Activated T-helper 1 cell treated with Interleukin-2 at 50 U/mL for 16 hours (primary cell): ENCODE data around the gene CNPY2.
"Not testable (repeated sequence)": the region's sequence is repeated elsewhere in the genome, so short reads cannot be mapped to it uniquely, and the experiment has no call there.

Experiments used
- DNase-seq: peaks from one replicate; pipeline ENCODE4 v3.0.0-alpha.2; 2020; ENCODE audit warnings: low read depth

The CNPY2 gene

GRCh38 chr12:56298828-56299227 lies 17.0 kb downstream of the CNPY2 start:
- DNase-seq, result no peak

DNA sequence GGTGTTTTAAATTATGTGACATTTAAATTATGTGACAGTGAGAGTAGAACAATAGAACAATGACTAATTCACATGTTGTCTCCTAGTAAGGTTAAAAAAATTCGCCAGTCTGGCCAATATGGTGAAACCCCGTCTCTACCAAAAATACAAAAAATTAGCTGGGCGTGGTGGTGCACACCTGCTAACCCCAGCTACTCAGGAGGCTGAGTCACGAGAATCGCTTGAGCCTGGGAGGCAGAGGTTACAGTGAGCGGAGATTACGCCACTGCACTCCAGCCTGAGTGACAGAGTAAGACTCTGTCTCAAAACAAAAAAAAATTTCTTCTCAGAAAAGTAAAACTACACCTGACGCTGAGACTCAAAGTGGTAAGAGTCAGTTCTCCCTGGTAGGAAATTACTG lies 18.4 kb downstream of the CNPY2 start:
- DNase-seq, result no peak

DNA sequence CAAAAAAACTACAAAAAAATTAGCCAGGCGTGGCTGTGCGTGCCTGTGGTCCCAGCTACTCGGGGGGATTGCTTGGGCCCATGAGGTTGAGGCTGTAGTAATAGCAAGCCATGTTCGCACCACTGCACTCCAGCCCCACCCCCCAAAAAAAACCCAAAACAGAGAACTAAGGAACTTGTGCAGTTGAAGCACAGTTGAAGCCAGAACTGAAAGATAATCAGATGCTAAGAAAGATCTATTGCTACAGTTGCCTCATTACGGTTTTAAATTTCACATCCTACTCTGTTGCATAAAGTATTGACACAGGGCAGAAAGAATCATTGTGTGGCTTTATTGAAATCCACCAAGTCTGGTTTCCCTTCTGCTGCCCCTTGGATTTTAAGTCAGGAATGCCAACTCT lies 19.5 kb downstream of the CNPY2 start:
- DNase-seq, result no peak

GRCh38 chr12:56293795-56294194 lies 22.0 kb downstream of the CNPY2 start:
- DNase-seq, result no peak

DNA sequence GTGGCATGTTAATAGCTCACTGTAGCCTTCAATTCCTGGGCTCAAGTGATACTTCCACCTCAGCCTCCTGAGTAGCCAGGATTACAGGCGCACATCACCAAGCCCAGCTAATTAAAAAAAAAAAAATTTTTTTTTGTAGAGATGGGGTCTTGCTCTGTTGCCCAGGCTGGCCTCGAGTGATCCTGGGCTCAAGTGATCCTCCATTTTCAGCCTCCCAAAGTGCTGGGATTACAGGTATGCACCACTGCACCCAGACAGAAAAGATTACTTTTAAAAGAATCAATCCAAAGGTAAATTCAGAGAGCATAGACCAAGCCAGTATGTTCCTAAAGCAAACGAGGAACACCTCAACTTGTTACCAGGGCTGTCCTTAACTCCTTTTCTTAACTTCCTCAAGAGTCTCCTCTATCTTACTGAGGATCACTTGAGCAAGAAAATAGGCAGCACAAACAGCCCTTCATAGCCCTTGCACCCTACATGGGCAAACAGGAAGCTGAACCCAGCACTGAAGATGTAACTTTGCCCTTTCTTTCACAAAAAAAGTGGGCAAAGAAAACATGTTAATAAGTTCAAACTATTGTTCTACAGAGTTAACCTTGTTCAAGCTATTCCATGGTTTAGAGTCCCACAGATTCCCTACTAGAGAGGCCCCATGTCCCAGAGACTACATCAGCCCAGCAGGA lies 26.9 kb downstream of the CNPY2 start:
- no peak for DNase-seq

GRCh38 chr12:56286044-56286830 lies 29.6 kb downstream of the CNPY2 start:
- DNase-seq, result no peak

DNA sequence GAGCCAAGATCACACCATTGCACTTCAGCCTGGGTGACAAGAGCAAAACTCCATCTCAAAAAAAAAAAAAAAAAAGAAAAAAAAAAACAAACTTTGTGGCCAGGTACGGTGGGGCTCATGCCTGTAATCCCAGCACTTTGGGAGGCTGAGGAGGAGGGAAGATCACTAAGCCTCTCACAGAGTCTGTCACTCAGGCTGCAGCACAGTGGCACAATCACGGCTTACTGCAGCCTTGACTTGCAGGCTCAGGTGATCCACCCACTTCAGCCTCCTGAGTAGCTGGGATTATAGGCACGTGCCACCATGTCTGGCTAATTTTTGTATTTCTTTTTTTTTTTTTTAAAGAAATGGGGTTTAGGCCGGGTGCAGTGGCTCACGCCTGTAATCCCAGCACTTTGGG lies 31.5 kb downstream of the CNPY2 start:
- not testable (repeated sequence) for DNase-seq

DNA sequence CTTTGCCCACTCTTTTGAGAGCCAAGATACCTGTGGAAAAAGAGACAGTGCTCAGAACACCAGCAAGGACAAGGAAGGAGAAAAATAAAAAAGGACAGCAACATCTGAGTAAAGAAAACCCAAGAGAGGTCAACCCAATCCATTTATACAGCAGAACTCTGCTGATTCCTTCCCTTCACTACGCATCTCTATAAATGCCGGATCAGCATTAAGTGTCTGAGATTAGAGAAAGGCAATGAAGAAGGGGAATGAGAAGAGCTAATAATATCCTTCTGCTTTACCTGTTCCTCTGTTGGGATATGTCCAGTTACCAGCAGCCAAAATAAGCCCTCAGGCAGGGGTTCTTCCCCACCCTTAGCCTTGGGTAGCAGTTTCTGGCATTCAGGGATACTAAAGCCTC lies 33.2 kb downstream of the CNPY2 start:
- no peak for DNase-seq

DNA sequence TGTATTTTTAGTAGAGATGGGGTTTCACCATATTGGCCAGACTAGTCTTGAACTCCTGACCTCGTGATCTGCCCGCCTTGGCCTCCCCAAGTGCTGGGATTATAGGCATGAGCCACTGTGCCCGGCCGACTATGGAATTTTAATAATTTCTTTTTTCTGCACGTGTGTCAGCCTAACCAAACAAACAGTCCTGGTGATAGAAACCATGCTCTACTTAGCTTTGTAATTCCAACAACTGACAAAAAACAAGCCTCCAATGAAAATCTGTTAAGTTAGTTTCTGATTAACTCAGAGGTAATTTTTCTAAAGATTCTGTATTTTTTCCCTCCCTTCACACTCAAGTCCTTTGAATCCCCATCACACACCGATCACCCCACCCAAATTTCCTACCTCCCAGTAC lies 33.8 kb downstream of the CNPY2 start:
- no peak for DNase-seq

- DNase-seq, result no peak
These were observed 34.9 kb downstream of the CNPY2 start for GRCh38 chr12:56280849-56281248.

DNA sequence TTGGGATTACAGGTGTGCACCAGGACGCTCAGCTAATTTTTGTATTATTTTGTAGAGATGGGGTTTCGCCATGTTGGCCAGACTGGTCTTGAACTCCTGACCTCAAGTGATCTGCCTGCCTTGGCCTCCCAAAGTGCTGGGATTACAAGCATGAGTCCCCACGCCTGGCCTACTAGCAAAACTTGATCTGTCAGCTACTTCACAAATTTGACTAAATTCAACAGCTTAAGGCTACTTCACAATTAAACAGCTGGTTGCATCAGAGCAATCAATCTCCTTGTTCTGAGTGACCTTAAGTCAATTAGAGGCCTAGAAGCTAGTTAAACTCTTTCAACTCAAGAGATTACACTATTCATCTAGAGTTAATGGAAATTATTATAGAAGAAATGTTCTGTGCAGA lies 36.9 kb downstream of the CNPY2 start:
- DNase-seq, result no peak

DNA sequence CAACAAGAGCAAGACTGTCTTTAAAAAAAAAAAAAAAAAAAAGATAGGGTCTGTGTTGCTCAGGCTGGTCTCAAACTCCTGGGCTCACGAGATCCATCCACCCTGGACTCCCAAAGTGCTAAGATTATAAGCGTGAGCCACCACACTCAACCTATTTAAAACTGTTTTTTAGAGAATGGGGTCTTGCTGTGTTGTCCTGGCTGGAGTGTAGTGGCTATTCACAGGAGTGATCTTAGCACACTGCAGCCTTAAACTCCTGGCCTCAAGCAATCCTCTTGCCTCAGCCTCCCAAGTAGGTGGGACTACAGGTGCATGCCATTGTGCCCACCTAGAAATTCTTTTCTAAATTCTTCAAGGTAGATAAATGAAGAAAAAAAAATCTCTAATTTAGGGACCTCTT lies 41.5 kb downstream of the CNPY2 start:
- DNase-seq, result no peak

- not testable (repeated sequence) for DNase-seq
These were observed 43.3 kb downstream of the CNPY2 start for GRCh38 chr12:56272468-56272867.

GRCh38 chr12:56271031-56271430 lies 44.8 kb downstream of the CNPY2 start:
- no peak for DNase-seq

DNA sequence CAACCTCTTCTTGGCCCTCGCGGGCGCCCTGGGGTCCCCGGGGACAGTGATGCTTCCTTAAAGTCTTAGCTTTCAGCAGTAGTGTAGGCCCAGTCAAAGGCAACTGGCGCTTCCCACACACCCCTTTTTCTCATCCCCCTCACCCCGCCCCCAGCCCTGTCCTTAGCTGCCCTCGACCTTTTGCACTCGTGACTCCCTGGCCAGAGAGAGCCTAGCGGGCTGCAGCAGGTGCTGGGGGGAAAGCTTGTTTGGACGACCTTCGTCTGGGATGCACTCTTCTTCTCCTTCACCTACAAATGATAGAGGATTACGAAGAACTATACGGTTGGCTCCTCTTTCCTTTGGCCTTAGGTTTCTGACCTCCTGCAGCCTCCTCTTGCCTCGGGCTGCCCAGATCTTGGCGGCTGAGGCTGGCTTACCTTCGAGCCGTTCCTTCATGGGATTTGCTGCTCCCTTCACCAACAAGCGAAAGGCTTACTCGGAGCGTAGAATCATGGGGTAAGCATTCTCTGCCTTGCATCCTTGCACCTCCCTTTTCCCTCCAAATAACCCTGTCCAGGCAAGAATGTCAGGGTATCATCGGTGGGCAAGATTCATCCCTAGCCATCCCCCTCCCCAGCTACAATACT lies 48.2 kb downstream of the CNPY2 start:
- no peak for DNase-seq

DNA sequence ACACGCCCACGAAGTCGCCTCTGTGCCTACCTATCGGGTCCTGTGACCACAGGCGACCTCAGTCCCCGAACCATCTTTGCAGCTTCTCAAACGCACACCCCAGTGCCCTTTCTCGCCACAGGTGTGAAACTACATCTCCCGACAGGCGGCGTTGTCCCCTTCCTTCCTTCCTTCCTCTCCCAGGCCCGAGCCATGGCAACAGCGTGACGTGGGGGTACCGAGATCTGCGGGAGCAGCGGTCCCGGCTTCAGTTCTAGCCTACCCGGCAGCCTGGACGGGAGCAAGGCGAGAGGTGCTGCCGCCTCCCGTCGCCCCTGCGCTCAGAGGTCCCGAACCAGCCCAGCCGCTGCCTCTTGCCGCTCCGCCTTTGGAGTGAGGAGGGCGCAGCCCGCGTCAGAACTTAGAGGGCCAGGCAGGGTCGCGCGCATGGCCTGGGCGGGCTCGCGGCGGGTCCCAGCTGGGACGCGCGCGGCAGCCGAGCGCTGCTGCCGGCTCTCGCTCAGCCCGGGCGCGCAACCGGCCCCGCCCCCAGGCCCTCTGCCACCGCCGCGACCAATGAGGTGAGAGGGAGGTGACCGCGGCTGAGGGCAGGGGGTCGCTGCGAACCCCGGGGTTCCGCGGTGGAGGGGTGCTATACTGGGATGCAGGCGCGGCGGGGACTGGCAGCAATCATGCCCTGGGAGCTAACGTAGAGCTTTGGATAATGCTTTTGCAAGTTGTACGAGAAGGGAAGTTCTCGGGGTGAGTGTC lies 48.9 kb downstream of the CNPY2 start, which contains the start of gene COQ10A:
Gene COQ10A, plus strand, starts transcription at position 250 of the 750 bp plus-strand sequence. Its CDS starts 177 bp downstream, at position 427.
- peak; percentile 83 for DNase-seq

- DNase-seq, result not testable (repeated sequence)
These were observed 49.6 kb downstream of the CNPY2 start for GRCh38 chr12:56266068-56266692.

DNA sequence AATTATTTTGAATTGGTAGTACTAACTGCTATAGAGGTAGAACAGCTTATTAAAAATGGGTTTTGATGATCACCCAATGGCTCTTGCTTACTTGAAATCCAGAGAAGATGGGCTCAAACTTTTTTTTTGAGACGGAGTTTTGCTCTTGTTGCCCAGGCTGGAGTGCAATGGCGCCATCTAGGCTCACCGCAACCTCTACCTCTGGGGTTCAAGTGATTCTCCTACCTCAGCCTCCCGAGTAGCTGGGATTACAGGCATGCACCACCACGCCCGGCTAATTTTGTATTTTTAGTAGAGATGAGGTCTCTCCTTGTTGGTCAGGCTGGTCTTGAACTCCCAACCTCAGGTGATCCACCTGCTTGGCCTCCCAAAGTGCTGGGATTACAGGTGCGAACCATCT lies 52.8 kb downstream of the CNPY2 start:
- not testable (repeated sequence) for DNase-seq

DNA sequence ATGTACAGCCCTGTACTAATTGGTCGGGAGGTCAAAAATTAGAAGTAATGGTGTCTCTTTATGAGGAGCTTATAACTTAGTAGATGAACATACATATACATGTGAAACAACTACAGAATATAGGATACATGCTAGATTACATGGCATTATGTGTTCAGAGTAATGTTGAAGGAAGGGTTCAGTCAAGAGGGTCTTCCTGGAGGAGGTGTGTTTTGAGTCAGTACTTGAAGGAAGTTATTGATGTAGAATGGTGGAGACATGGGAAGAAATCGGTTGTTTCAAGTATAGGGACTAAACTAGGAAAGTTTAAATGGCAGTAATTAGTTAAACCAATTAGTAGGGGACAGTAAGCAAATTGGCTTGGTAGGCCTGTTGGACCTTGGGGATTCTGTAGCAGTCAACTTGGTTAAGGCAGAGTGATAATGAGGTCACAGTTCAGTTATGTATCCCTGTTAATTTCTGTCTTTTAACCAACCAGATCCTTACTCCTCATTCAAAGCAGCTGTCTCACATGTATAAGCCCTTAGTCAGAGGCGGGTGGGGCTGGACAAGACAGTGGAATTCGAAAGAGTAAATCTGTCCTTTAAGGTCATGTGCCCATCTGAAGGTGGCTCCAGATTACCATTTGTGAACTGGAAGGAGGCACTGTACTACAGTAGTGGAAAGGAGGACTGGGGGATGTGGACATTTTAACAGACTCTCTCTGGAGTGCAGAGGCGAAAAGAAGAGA lies 54.1 kb downstream of the CNPY2 start:
- no peak for DNase-seq

- DNase-seq, result no peak
These were observed 54.9 kb downstream of the CNPY2 start for GRCh38 chr12:56260921-56261320.

DNA sequence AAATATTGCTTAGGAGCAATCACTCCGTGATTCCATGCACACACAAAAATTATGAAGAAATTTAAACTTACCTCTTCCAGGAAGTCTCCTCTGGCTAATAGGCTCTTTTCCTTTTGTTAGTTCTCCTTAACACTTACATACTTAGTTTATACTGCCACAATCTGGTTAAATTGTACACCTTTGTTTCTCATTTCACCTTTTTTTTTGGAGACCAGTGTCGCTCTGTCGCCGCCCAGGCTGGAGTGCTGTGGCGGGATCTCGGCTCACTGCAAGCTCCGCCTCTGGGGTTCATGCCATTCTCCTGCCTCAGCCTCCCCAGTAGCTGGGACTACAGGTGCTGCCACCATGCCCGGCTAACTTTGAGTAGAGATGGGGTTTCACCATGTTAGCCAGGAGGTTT lies 55.4 kb downstream of the CNPY2 start:
- DNase-seq, result no peak
